Inflammatory macrophage treated with lipopolysaccharide for 1 hour (primary cell): ENCODE data around the gene RIOK3.
"Not testable (repeated sequence)": the region's sequence is repeated elsewhere in the genome, so short reads cannot be mapped to it uniquely, and the experiment has no call there.

Source experiments
- DNase-seq, 2 donors: peaks; one replicate each; pipeline ENCODE4 v3.0.0-alpha.2; 2020 to 2022

The RIOK3 gene, protein sequence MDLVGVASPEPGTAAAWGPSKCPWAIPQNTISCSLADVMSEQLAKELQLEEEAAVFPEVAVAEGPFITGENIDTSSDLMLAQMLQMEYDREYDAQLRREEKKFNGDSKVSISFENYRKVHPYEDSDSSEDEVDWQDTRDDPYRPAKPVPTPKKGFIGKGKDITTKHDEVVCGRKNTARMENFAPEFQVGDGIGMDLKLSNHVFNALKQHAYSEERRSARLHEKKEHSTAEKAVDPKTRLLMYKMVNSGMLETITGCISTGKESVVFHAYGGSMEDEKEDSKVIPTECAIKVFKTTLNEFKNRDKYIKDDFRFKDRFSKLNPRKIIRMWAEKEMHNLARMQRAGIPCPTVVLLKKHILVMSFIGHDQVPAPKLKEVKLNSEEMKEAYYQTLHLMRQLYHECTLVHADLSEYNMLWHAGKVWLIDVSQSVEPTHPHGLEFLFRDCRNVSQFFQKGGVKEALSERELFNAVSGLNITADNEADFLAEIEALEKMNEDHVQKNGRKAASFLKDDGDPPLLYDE

DNA sequence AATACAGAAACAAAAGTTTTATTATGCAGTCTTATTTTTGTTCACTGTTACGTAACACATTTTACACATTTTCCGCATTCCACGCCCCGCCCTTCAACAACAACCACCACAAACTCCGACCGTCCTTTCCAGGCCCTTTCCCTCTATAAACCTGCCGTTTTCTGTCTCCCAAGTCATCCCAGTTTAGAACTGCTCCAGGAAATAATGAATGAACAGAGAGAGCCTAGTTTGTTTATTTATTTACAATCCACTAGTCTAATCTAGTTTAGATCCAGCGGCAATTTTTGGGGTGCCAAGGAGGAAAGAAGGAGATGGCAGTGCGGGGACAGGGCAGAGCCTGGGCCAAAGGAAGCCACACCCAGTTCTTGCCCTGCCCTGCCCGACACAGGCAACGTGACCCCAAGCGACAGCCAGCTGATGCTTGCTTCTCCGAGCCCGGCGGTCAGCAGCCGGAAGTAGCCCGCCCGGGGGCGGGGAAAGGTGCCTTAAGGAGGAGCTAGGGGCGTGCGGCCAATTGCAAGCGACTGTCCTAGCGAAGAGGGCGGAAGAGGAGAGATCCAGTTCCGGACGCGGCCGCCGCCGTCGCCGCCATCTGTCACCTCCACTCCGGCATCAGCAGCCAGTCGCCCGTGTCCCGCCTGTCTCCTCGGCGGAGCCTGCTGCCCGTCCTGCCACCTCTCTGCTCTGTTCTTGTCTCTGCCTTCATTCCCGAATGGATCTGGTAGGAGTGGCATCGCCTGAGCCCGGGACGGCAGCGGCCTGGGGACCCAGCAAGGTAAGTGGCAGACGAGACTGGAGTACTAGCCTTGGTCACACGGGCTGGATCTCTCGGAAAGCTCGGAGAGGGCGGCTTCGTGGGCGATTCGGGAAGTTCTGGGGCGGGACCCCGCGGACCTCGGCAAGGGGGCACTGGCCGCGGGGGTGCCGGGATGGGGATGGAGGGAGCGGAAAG, at the start of gene RIOK3:
TSS of gene RIOK3 (plus strand) at position 560 of the 952 bp plus-strand sequence. CDS start at position 713, 153 bp downstream.
- peak; percentile 98 to 99 for DNase-seq

DNA sequence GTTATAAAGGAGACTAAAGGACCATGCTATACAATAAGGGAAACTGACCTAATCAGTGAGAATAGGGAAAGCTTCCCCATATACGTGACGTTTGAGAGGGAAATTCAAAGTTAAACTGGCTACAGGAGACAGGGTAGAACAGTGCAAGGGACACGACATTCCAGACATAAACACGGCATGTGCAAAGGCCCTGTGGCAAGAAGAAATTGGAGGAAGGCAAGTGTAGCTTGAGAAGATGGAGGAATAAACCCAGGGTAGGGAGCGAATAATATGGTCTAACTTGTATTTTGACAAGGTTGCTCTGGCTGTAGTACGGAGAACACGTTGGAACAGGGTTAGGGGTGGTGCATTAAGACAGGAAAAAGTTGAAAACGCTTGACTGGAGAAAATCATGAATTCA, 49.8 kb upstream of the RIOK3 start:
- DNase-seq: no peak

DNA sequence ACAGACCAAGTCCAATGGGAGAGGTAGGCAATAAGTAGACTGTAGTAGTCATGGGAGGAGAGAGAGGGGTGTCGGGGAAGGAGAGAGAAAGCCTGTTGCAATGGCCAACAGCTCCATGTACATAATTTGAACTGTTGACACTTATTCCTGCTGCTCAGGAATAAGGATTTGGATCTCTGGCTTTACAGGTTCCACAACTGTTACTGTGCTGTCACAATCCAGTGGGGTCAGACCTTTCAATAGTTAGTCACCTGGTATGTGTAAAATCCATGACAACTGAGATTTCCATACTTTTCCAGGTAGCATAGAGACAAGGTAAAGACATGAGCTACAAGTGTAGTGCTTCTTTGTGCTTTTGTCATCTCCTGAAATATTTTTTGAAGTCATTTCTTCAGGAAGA, 47.5 kb upstream of the RIOK3 start:
- no peak for DNase-seq

DNA sequence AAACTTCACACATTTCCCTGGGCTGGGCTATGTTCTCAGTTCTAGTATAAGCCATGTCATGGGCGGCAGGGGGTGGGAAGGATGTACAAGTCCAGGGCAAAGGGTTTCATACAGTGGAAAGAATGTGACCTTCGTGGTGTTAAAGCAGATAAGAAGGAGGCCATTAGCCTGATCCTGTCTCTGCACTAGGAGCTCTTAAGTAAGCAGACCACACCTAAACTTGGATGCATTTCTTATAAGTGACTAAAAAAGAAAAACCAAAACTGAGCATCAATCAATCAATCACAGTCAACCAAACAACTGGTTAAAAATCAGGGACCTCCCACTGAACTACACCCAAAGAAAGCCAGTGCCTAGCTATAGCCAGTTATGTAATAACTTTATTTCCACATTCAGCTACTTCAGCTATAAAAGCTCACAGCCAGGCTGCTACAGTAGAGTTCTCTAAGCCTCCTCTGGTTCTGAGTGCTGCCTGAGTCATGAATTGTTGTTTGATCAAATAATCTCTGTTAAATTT, 46.8 kb upstream of the RIOK3 start:
- no peak for DNase-seq

DNA sequence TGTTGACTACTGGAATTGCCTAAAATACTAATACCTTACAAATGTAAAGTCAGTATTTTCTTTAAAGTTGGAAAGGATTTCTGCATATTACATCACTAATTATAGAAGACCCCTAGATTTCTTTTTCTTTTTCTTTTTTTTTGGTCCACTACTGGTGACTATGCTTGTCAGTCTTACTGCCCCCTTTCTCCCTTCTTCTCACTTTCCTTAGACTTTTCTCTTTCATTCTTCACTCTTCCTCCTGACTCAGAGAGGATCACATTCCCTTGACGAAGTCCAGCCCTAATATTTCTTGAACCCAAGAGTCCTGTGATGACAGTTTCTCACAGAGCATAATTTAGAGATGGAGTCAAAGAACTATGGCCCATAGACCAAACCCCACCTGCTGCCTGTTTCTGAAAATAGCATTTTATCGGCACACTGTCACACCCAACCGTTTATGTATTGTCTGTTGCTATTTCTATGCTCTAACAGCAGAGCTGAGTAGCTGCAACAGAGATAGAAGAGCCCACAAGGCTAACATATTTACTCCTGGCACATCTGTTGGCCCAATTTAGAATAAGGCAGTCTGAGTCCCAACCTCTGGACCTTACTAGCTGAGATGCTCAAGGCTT, 40.6 kb upstream of the RIOK3 start:
- no peak for DNase-seq

DNA sequence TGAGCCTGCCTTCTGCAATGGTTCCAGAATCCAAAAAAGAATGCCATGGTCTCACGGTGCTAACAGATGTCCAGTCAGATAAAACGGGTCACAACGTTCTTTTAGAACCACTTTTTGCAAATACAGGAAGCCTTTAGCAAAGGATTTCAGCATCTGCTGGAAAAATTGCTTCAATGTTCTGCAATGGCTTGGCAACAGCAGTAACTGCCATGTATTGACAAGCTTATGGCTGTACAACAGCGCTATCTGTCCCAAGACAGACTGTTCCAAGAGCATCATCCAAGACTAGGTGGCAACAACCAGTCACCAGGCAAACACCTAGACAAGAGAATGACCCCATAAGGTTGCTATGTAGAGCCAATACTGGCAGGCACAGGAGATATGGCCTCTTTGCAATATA, 37.6 kb upstream of the RIOK3 start:
- peak; percentile 31 to 40 for DNase-seq

DNA sequence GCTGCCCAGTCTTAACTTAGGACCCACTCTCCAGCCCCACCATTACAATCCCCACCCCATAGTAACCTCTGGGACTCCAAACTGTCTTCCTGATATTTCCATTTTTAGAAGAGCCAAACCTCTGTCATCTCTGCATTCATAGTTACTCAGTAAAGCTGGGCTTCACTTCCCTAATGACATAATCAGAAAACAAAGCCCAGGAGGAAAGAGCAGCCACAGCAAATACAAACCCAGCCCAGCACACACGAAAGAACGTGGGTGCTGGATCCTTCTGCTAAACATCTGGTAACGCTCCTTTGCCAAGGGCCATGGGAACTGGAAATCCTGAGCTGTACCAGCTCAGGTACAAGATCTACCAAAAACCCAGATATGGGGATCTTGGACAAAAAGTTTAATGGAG, 36.8 kb upstream of the RIOK3 start:
- peak; percentile 49 to 70 for DNase-seq

DNA sequence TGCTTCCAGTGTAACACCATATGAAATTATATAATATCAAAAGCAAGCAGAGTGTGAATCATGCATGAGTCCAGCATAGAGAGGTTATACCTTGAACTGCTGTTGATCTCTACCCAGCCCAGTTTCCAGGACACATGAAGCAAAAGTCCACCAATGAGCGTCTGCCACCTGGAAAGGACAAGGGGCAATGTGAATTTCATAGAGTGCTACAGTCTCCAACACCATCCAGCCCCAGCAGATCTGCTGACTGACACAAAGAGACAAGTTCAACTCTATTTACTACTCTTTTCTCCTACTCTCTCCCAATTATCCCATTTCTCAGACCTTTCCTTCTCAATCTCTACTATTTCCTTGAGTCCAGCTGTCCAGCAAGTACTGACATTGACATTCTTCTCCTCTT, 31.8 kb upstream of the RIOK3 start:
- no peak for DNase-seq

DNA sequence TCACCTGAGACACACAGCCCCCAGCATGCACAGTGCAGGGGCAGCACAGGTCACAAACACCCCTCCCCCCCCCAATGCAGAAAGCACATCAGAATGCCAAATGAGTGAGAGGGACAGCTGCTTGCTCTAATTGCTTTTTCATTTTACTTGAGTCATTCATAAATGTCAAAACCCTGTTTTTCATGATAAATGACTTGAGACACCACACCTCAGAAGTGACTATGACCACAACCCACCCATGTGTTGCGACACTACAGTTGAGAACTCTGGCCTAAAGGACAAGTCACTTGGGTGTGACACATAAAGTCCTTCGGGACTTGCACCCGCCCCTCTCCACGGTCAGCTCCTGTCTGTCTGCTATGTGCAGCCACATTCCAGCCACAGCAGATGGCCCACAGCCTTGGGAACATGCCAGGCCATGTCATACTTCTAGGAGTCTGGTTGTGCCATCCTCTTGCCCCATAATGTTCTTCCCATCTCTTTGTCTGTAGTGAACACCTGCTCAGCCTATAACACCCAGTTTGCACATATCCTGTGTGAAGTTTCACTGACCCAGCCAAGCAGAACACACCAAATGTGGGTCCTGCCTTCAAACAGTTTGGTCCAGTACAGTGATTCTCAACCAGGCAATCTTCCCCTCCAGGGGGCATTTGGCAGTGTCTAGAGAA, 30.2 kb upstream of the RIOK3 start:
- peak; percentile 84 to 92 for DNase-seq

DNA sequence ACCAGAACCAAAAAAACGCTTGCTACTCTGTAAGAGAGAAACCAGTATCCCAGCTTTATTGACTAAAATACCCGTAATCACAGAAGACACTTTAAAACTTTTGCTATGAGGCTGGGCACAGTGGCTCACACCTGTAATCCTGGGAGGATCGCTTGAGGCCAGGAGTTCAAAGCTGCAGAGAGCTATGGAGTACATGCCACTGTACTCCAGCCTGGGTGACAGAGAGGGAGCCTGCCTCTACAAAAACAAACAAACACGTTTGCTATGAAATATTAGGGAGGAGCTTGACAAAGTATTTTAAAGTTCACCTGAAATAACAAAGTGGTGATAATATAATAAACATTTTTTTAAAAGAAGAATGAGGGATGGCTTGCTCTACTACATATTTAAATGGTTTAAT, 28.5 kb upstream of the RIOK3 start:
- DNase-seq: no peak

DNA sequence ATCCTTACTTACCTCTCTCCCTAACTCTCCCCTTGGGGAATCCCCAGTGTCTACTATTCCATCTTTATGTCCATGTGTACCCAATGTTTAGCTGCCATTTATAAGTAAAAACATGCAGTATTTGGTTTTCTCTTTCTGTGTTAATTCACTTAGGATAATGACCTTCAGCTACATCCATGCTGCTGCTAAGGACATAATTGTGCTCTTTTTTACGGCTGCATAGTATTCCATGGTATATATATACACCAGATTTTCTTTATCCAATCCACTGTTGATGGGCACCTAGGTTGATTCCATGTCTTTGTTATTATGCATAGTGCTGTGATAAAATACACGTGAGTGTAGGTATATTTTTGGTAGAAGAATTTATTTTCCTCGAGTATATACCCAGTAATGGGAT, 24.3 kb upstream of the RIOK3 start:
- DNase-seq: no peak

DNA sequence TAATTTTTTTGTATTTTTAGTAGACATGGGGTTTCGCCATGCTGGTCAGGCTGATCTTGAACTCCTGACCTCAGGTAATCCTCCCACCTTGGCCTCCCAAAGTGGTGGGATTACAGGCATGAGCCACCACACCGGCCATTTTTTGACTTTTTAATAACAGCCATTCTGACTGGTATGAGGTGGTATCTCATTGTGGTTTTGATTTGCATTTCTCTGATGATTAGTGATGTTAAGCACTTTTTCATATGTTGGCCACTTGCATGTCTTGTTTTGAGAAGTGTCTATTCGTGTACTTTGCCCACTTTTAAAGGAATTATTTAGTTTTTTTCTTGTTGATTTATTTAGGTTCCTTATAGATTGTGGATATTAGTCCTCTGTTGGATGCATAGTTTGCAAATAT, 23.5 kb upstream of the RIOK3 start:
- not testable (repeated sequence) for DNase-seq

DNA sequence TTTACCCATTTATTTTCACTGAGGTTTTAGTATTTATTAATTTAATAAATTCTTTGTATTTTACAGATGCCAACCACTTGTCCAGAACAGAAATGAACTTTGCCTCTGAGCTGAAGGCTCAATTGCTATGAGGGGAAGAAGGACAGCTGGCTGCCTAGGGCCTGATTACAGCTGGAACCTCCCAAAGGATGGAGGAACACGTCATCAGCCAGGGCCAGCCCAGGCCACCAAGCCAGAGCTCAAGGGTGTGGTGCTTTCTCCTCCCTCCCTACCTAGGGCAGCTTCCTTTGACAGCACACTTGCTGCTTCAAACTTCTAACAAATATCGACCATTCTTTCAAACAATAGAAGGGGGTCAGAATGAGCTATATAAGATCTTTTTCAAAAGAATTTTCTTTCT, 19.7 kb upstream of the RIOK3 start:
- no peak for DNase-seq

DNA sequence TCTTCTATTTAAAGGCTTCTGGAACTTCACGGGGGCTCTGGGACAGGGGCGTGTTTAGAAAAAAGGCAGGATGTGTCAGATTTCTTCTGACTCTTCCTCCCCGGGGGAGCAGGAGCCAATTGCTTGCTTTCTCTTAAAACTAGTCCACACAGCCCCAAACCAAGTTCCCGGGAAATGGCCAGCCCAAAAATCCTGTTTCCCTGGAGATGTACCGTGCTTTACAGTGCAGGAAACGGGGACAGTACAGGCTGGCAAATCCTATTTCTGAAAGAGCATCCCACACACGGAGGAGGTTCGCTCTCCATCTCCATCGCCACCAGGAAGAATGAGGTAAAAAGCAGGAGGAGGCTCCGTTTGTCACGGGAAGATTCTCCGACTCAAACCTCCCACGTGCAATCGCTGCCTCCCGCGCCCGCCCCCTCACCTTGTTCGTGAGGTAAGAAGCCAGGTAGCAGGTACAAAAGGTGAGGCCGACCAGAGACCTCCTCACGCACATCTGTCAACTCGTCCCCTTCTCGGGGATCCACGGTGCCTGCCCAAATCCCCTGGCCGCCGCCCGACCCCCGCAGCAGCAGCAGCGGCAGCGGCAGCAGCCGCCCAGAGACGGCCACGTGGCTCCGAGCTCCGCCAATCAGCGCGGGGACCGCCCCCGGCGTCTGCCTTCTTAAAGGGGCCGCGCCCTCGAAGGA, 15.6 kb upstream of the RIOK3 start:
- peak; percentile 66 to 78 for DNase-seq

DNA sequence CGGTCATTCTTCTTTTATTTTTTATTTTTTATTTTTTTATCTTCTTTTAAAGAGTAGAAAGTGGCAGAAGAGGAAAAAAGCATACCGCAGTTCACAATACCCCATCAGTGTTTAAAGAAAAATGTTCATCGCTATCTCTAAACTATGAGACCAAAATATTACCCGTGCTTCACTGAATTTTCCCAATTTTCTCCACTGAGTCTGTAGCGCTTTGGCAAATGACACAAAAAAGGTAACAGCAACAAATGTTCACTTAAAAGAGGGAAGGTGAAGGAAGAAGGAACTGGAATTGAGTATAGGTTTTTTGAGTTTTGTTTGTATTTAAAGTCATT, 15.1 kb upstream of the RIOK3 start:
- no peak for DNase-seq

DNA sequence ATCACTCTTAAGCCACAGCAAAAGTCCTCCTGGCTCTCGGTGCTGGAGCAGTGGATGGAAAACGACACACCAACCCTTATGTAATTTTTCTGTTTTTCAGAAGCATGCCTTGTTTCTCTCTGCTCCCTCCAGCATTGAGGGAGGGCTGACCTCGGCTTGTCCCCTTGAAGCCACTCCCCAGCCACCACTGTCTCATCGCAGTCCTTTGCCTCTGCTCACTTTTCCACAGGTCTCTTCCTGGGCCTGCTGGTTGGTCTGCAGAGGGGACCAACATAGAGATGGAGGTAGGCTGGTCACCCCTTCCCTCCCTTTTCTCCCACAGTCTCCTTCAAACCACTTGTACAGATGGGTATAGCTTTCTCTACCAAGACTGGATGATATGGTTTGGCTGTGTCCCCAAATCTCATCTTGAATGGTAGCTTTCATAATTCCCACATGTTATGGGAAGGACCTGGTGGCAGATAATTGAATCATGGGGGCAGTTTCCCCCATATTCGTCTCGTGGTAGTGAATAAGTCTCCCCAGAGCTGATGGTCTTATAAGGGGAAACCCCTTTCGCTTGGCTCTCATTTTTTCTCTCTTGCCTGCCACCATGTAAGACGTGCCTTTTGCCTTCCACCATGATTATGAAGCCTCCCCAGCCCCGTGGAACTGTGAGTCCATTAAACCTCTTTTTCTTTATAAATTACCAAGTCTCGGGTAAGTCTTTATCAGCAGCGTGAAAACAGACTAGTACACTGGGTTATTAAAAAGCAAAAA, 14.3 kb upstream of the RIOK3 start:
- no peak for DNase-seq

DNA sequence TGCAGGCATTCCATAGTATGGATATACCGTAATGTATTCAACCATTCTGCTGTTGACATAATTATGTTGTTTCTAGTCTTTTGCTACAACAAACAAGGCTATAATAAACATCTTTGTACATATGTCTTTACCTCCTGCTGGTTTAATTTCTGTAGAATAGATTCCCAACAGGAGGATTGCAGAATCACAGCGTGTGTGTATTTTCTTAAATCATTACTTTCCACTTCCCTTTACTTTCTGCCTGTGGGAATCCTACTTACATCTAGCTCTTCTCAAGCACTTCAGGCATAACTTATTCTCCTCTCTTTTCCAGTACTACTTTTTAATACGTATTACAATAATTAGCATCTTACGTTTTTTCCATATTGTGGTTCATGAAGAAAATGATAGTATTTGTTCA, 13.0 kb upstream of the RIOK3 start:
- DNase-seq: peak in 1 of 2 donors; percentile 16

DNA sequence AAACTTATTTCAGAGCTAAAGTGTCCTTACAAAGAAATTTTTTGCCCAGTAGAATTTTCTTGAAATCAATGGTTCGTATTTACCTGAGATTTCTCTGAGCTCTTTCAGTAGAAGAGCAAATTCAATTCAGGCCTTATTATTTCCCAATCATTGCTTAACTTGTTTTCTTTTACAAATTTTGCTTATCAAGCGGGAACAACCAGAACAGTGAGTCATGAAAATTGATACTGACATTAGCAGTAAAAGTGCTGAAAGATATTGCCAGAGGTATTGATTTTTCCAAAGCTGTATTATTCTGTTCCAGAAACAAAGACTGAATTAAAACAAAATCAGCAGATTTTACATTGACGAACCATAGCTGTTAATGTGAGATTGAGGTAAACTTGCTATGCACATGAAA, 10.1 kb upstream of the RIOK3 start:
- no peak for DNase-seq

DNA sequence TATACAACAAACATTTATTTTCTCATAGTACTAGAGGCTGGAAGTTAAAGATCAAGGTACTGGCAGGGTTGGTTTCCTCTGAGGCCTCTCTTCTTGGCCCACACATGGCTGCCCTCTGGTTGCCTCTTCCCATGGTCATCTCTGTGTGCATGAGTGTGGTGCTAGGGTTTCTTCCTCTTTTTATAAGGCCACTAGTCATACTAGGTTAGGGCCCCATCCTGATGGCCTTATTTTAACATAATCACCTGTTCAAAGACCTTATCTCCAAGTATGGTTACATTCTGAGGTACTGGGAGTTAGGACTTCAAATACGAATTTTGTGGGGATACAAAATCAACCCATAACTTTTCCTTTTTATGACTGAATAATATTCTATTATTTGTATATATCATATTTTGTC, 4.8 kb upstream of the RIOK3 start:
- DNase-seq: no peak

DNA sequence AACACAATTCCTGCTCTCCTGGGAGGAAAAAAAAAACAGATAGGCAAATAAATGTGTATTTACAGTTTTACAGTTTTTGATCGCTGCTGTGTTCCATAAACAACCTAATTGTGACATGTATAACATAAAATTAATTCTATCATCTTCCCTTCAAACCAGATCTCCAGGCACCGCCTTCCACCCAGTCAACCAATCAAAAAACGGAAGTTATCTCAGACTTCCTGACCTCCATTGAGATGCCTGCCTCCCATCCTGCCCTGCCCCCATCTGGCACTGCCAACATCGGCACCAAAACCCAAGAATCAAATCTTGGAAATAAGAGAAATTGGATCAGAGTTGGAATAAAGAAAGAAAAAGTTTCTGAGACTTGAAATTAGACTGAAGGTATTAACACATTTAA, 3.1 kb upstream of the RIOK3 start:
- no peak for DNase-seq

DNA sequence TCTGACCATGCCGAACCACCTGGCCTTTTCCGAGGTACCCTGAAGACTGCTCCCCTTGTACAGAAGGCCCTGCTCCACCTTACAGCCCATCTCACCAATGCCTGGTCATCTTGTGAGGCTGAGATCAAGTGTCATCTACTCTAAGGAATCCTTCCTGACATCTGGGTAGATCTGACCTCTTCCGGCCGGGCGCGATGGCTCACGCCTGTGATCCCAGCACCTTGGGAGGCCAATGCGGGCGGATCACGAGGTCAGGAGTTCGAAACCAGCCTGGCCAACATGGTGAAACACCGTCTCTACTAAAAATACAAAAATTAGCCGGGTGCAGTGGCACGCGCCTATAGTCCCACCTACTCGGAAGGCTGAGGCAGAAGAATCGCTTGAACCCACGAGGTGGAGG, 2.1 kb upstream of the RIOK3 start:
- no peak for DNase-seq
